GM21381 (cell line): ENCODE measurements around the gene DNPEP.

Experiments
- ATAC-seq: cut with Tn5 transposase; IDR thresholded peaks from one replicate; pipeline ENCODE4 v1.9.1; 2021; ENCODE audit warnings: mild to moderate bottlenecking, moderate library complexity; ENCODE audit not compliant: unreplicated experiment

The DNPEP gene

DNA sequence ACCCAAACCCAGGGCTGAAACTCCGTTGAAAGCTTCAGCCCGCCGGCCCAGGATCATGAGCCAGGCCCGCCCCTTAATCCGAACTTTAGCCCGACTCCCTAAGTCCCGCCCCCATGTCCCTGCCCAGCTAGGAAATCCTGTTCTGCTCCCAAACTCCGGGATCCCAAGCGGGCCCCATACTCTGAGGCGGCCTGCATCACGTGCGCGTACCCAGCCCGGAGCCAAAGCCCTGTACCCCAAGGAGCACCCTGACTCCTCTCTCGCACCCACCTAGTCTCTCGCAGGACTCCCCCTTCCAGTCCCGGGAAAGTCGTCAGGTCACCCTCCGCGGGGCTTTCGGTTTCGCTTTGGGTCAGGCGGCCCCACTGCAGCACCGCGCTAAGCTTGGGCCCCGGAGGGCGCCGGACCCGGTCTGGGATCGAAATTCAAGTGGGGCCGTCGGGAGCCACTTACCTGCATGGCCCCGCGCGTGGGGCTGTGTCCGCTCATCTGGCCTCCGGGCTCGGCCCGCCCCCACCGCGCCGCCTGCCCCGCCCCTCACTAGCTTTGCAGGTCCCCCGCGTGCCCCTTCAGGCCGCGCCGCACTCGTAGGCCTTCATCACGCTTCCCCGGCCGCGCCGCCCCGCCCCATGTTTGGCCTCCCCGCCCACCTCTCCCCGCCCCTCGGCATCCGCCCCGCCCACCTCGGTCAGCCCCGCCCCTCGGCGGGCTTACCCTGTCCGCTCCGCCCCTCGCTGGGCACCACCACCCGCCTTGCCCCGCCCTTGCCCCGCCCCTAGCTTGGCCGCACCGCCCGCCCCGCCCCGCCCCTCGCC lies at the start of gene DNPEP:
DNPEP (minus strand) TSS at position 607 of the 815 bp plus-strand sequence; CDS start at position 489, 118 bp downstream.
- peak; percentile 59 for ATAC-seq

- no peak for ATAC-seq
These were observed 49.4 kb upstream of the DNPEP start for GRCh38 chr2:219437141-219437540.

GRCh38 chr2:219436491-219436890 lies 48.8 kb upstream of the DNPEP start:
- ATAC-seq: no peak

- ATAC-seq: no peak
These were observed 48.0 kb upstream of the DNPEP start for GRCh38 chr2:219435701-219436100.

- ATAC-seq: no peak
These were observed 47.2 kb upstream of the DNPEP start, which contains the start of gene SPEG for GRCh38 chr2:219434718-219435525. TSS of gene SPEG (plus strand) at chr2:219434843. CDS start at chr2:219434978, 135 bp downstream.

DNA sequence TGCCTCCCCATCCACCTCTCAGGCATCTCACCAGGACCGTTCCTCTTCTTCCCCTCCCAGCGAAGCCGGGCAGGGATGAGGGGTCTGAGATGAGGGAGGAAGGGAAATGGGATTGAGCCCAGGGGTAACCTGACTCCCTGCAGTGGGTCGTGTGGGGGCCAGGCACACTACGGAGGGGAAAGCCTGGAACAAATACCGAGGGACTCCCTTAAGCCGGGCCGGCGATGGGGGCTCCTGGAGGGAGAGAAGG lies 46.7 kb upstream of the DNPEP start:
- ATAC-seq: no peak

DNA sequence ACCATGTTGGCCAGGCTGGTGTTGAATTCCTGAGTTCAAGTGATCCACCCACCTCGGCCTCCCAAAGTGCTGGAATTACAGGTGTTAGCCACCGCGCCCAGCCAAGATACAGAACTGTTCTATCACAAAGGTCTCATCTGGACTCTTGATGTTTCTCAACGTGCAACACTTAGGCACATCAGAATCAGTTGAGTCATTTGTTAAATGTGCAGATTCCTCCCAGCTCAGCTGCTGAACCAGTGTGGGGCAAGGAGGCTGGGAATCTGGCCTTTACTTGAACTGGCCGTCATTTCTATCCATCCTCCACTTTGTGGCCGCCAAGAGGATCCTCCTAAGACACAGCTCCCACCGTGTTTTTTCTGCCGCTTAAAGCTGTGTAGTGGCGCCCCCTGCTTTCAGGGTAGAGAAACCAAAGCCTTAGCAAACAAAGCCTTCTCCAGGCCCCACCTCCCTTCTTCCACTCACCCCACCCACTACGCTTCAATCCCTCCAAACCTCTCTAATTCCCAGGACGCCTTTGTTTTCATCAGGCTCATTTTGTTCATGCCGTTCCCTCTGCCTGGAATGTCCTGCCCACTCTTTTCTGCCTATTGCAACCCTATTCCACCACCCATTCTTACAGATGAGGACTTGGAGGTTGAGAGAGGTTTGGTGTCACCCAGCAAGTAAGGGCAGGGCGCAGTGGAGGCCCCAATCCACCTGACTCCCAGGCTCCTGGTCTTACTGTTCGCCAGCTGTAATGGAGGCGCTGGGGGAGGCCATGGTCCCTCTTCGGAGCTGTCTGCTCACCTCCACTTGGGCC lies 46.2 kb upstream of the DNPEP start:
- ATAC-seq: no peak

DNA sequence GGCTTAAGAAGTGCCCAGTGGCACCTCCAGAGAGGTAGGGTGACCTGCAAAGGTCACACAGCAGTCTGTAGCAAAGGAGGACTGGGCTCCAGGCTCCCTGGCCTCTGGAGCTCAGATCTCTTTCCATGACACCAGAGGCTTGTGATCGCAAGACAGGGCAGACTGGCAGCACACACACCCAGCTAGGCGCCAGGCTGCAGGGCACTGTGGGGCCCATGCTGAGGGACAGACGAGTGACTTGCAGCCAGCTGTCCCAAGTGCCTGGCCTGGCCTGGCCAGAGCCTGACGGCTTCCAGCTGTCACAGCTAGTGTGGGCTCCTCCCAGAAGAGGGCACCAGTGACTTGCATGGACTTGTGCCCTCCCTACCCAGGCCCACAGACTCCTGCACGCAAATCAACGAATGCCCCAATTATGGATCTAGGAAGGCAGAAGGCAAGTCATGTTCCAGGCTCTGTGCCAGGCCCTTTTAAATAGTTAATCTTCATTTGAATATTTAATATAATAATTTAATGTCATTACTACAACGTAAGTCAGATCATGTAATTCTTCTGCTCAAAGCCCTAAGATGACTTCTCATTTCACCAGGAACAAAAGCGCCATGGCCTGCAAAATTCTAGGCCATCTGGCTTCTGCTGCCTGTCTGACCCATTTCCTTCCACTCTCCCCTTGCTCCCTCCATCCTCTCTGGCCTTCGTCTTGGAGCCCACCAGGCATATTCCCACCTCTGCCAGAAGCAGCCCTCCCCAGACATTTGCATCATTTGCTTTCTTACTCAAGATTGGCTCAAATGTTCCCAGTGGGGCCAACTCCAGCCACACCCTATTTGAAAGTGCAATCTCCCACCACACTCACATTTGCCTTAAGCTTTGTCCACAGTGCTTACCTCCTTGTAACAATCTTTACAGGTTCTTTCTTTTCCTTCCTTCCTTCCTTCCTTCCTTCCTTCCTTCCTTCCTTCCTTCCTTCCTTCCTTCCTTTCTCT lies 43.2 kb upstream of the DNPEP start:
- no peak for ATAC-seq

GRCh38 chr2:219429958-219430606 lies 42.4 kb upstream of the DNPEP start:
- no peak for ATAC-seq

DNA sequence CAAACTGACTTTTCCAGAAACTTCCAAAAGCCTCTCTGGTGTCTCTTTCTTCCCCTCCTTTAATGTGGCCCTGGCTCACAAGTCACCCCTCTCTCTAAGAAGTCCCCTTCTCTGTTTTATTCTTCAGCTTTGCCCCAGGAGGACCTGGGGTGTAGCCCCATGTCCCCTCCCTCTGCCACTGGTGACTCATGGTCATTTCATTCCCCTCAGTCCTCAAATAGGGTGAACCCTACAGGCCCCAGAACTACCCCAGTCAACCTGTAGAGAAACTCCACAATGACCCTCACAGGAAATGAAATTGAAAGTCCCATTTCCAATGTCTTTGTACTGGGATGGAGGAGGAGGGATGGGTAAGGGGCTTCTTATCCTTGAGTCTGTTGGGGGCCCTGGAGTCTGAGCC lies 40.8 kb upstream of the DNPEP start:
- no peak for ATAC-seq

DNA sequence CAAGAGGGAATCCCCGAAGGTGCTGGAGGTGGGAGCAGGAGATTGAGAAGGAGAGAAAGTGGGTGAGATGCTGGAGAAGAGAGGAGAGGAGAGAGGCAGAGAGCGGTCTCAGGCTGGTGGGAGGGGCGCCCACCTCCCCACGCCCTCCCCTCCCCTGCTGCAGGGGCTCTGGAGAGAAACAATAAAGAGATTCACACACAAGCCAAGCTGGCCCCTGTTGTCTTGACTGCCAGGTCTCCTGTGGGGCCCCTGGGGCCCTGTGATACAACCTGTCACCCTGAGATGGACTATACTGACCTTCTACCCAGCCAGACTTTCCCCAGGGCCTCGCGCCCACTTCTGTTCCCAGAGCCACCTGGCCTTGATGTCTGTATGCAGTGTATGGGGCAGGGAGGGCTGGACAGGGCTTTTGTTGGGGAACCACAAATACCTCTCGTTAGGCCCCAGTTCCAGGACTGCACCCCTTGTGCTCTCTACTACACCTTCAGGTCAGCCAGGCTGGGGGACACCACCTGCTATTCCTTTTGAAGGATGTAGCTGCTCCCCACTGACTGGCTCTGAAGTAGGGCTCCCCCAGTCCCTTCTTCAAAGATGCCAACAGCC lies 38.9 kb upstream of the DNPEP start:
- ATAC-seq: no peak

DNA sequence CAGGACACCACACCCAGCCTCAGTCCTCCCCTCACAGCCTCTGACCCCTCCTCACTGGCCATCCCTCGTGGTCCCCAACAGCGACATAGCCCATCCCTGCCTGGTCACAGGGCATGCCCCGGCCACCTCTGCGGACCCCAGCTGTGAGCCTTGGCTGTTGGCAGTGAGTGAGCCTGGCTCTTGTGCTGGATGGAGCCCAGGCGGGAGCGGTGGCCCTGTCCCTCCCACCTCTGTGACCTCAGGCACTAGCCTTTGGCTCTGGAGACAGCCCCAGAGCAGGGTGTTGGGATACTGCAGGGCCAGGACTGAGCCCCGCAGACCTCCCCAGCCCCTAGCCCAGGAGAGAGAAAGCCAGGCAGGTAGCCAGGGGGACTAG lies 38.3 kb upstream of the DNPEP start:
- ATAC-seq: no peak

DNA sequence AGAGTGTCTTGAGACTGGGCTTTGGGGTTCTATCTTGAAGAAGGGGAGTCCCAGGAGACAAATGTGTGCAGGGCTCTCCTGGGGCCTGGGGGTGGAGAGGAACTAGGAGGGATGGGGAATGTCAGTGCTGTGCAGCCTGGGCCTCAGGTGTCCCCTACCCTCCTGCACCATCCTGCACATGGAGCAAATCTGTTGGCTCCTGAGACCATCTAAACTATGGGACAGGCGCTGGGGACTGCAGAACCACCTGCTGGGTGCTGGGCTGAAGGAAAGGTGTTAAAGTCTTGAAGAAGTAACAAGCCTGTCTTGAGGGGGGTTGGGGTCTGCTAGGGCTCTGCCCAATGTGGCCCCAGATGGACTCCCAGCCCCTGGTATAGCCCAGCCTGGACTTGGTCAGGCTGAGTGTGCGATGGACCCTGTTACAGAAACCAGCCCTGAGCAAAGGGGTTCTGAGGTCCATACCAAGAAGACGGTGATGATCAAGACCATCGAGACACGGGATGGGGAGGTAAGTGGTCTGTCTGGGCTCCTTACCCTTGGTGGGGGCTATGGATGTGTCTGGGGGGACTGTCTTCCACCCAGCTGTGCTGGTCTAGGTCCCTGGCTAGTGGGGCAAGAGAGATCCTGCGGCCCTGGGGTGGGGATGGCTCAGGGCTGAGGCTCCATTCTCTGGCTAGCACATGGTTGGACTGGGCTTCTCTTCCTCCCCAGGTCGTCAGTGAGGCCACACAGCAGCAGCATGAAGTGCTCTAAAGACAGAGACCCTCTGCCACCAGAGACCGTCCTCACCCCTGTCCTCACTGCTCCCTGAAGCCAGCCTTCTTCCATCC lies 37.7 kb upstream of the DNPEP start:
- no peak for ATAC-seq

DNA sequence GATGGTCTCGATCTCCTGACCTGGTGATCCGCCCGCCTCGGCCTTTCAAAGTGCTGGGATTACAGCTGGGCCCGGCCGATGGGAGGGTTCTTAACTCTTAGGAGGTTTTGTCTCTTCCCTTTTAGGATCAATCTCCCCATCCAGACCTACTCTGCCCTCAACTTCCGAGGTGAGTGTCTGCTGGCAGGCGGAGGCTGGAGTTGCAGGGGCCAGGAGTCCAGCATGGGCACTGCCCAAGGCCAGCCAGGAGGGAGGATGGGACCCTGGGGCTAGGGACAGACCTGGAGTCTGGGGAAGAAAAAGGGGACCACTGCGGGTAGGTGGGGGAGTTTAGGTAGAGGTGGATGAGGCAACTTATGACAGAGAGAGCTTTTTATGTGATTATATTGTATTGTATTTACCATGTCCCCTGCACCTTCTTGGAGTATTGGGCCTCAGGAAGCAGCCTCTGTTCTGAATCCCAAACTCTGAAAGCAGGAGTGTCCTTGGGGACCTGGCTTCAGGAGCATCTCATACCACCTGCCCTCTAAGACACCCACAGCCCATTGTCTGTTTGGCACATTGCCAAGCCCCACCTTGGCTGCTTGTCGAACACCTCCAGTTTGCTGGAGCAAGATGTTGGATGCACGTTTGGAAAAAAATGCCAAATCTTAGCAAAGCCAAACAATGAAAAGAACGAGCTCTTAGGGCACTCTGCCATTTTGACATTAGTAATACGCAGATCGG lies 36.1 kb upstream of the DNPEP start:
- ATAC-seq: no peak

DNA sequence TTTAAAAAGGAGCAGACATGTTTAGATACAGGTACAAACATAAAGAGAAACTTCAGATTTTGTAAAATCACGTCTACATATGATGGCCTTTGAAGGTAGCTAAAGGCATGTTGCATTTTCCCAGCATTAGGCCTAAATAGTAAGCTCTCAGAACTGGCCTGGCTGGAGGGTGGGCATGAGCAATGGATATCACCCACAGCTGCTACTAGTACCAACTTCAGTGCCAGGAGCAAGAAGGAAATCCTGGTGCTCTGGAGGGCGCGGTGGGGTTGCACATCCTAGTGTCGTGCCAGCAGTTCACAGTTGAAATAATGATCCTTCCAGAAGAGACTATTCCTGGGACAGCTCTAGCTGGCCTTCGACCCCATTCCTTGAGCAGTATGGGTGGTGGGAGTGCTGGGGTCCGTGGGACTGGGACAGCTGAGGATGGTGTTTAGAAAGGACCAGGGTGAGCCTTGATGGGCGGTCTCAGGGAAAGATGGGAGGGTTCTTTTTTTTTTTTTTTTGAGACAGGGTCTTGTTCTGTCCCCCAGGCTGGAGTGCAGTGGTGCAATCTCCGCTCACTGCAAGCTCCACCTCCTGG lies 35.3 kb upstream of the DNPEP start:
- ATAC-seq: no peak

DNA sequence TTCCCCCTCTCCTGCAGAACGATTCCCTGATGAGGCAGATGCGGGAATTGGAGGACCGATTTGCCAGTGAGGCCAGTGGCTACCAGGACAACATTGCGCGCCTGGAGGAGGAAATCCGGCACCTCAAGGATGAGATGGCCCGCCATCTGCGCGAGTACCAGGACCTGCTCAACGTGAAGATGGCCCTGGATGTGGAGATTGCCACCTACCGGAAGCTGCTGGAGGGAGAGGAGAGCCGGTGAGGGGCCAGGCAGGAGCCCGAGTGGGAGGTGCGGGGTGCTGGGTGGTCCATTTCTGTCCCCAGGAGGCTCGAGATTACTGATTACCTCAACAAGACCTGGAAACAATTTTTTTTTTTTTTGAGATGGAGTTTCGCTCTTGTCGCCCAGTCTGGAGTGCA lies 33.6 kb upstream of the DNPEP start:
- ATAC-seq: no peak

GRCh38 chr2:219420687-219421086 lies 33.0 kb upstream of the DNPEP start:
- ATAC-seq: no peak
